SK-N-SH (cell line): ENCODE measurements around the gene EXOC2. TPM values are rescaled to one million over a fixed set of nuclear protein-coding genes. Genes with fewer than 3 reads are reported as not detected.

ENCODE experiments used
- CTCF ChIA-PET: fragments of 300-600, 350-600 bp; formaldehyde crosslinking; extraction: SDS; loops from one replicate; lab custom pipeline; 2021; lab: Yijun Ruan, JAX
- POLR2A ChIA-PET: fragments of 350-600 bp; sonication (Branson Sonifier 250); formaldehyde crosslinking; extraction: SDS; loops from one replicate; lab custom pipeline; 2020; ENCODE audit warnings: antibody characterized with exemption, inconsistent platforms; lab: Yijun Ruan, JAX
- DNase-seq: peaks from one replicate; pipeline ENCODE4 v3.0.0; 2012
- H2AFZ ChIP-seq: fragments of 200-600 bp; sonication (generic); 2 replicates; pipeline ENCODE4 v1.8.1; 2016; ENCODE audit warnings: antibody characterized with exemption, mild to moderate bottlenecking, low read depth
- H3F3A ChIP-seq: fragments of 200-600 bp; sonication (generic); replicated peaks from 2 replicates; pipeline ENCODE3; 2016; ENCODE audit warnings: antibody characterized with exemption, mild to moderate bottlenecking; ENCODE audit not compliant: insufficient read depth
- H3K27ac ChIP-seq, 2 experiments: fragments of 200-500 bp in 1 of 2; fragments of 200-600 bp in 1 of 2; sonication (Bioruptor generic) in 1 of 2; sonication (generic), shearing (Covaris generic) in 1 of 2; 2 replicates each; pipeline versions ENCODE4 v1.5.1 to v1.6.1; 2014 to 2016; ENCODE audit warnings: low read depth in 2 of 2, inconsistent platforms in 1 of 2, low read length in 1 of 2, mild to moderate bottlenecking in 1 of 2, mixed read lengths in 1 of 2
- H3K27me3 ChIP-seq: fragments of 200-600 bp; sonication (generic), shearing (Covaris generic); 2 replicates; pipeline ENCODE4 v1.6.1; 2016; ENCODE audit warnings: mixed run types; ENCODE audit not compliant: insufficient read depth
- H3K36me3 ChIP-seq, 2 experiments: fragments of 200-500 bp in 1 of 2; fragments of 200-600 bp in 1 of 2; sonication (Bioruptor generic) in 1 of 2; sonication (generic) in 1 of 2; replicated peaks in 1 of 2; 2 replicates each; pipeline versions ENCODE3 to v1.5.1; 2014 to 2016; ENCODE audit warnings: low read length in 1 of 2, mild to moderate bottlenecking in 1 of 2; ENCODE audit not compliant: insufficient read depth in 2 of 2, control insufficient read depth in 1 of 2
- H3K4me1 ChIP-seq, 2 experiments: fragments of 200-500 bp in 1 of 2; fragments of 200-600 bp in 1 of 2; sonication (Bioruptor generic) in 1 of 2; sonication (generic), shearing (Covaris generic) in 1 of 2; 2 replicates each; pipeline versions ENCODE4 v1.5.1 to v1.6.1; 2014 to 2016; ENCODE audit warnings: low read depth in 1 of 2, low read length in 1 of 2, mixed run types in 1 of 2; ENCODE audit not compliant: insufficient read depth in 2 of 2, control insufficient read depth in 1 of 2
- H3K4me2 ChIP-seq: fragments of 200-600 bp; sonication (generic), shearing (Covaris generic); 2 replicates; pipeline ENCODE4 v1.6.1; 2017; ENCODE audit warnings: mixed run types
- H3K4me3 ChIP-seq, 2 experiments: fragments of 200-500 bp in 1 of 2; fragments of 200-600 bp in 1 of 2; sonication (Bioruptor generic) in 1 of 2; sonication (generic), shearing (Covaris generic) in 1 of 2; 2 replicates each; pipeline versions ENCODE4 v1.5.1 to v1.8.1; 2014 to 2016; ENCODE audit warnings: low read depth in 2 of 2, inconsistent platforms in 1 of 2, low read length in 1 of 2, mild to moderate bottlenecking in 1 of 2, mixed read lengths in 1 of 2, moderate library complexity in 1 of 2
- H3K79me2 ChIP-seq: fragments of 200-600 bp; sonication (generic); 2 replicates; pipeline ENCODE4 v1.8.1; 2017; ENCODE audit warnings: mild to moderate bottlenecking; ENCODE audit not compliant: insufficient read depth
- H3K9ac ChIP-seq: fragments of 200-600 bp; sonication (generic); 2 replicates; pipeline ENCODE4 v1.6.1; 2017; ENCODE audit warnings: mixed run types
- H3K9me2 ChIP-seq: fragments of 200-600 bp; sonication (generic); 2 replicates; pipeline ENCODE4 v1.6.1; 2017; ENCODE audit warnings: mixed run types
- H3K9me3 ChIP-seq: fragments of 200-600 bp; sonication (generic); 2 replicates; pipeline ENCODE4 v1.6.1; 2017; ENCODE audit warnings: mixed run types, mild to moderate bottlenecking, moderate library complexity
- H4K20me1 ChIP-seq: fragments of 200-600 bp; sonication (generic); 2 replicates; pipeline ENCODE4 v1.6.1; 2017; ENCODE audit warnings: mild to moderate bottlenecking, mixed run types; ENCODE audit not compliant: insufficient read depth
- ELF1 ChIP-seq: IDR thresholded peaks from 2 replicates; pipeline ENCODE4 v1.4.0; 2012
- FOXJ3 ChIP-seq: sonication (generic); formaldehyde crosslinking; IDR thresholded peaks from 2 replicates; pipeline ENCODE4 v1.5.1; 2020; ENCODE audit warnings: mild to moderate bottlenecking, missing genetic modification reagents
- JUND ChIP-seq: IDR thresholded peaks from 2 replicates; pipeline ENCODE4 v1.4.0; 2012
- NRF1 ChIP-seq: IDR thresholded peaks from 2 replicates; pipeline ENCODE4 v1.6.1; 2012; ENCODE audit warnings: low read depth, mild to moderate bottlenecking, low read length
- YY1 ChIP-seq: IDR thresholded peaks from 2 replicates; pipeline ENCODE4 v1.4.0; 2012; ENCODE audit warnings: low read depth, mild to moderate bottlenecking
- polyA plus RNA-seq, 3 experiments: library from polyadenylated mRNA; depleted of rRNA; stranded (reverse); fragments of >200 nt; gene quantifications; 2 replicates each; pipeline ENCODE4 v1.2.3, GENCODE V29; 2012
- TF ChIP-seq, protein P1 (sequence below): IDR thresholded peaks from 2 replicates; pipeline ENCODE4 v1.4.0; 2012; ENCODE audit warnings: low read depth, borderline replicate concordance
- TF ChIP-seq, protein P2 (sequence below): IDR thresholded peaks from 2 replicates; pipeline ENCODE4; 2012
- TF ChIP-seq, protein P3 (sequence below): IDR thresholded peaks from 2 replicates; pipeline ENCODE4 v1.4.0; 2012; ENCODE audit warnings: low read depth, borderline replicate concordance

Gene EXOC2
- polyA plus RNA-seq, 1 of the 3 experiments (the other 2 are of a cell fraction) = 10.6 TPM

DNA sequence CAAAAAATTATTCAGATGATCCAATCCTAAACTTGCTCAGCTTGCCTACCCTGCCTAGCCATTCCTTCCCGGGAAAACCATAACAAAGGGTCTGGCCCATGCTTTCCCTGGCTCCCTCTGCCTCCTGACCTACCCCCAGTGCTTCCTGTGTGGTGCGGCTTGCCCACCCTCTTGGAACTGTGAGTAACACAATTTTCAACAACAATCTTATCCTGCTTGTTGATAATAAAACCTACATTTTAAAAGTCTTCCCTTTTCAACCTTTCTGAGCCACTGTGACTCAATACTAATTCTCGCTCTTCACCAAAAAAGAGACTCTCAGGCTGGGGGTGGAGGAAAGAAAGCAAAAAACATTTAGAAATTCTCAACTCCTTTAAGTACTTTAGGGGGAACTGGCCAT is 18.0 kb downstream of the EXOC2 start (continued):
- TF ChIP-seq, protein P1, sequence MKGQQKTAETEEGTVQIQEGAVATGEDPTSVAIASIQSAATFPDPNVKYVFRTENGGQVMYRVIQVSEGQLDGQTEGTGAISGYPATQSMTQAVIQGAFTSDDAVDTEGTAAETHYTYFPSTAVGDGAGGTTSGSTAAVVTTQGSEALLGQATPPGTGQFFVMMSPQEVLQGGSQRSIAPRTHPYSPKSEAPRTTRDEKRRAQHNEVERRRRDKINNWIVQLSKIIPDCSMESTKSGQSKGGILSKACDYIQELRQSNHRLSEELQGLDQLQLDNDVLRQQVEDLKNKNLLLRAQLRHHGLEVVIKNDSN = no peak
- TF ChIP-seq FOXJ3 (CRISPR knock-in tag) (no peak), JUND (no peak)

DNA sequence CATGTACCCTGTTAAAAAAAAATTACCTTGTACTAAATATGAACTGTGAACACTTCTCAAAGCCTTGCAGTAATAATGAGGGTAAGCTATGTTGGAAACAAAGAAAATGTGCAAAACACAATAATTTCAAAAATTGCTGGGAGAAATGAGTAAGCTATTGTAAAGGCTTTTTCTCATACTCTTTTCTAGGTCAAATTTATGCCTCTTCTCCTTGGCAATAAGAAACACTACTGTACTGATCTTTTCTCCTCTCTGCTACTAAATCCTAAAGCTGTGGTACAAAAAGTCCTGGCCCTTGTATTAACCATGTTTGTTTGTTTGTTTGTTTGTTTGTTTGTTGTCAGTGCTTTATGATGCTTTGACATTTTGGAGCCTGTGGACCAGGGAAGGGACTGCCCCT is 18.5 kb downstream of the EXOC2 start:
- H3K4me2 ChIP-seq = no peak overlapping the region

More for the DNA sequence above, 18.5 kb downstream of the EXOC2 start:
- H3K27me3 ChIP-seq = no peaks in the 10 kb centered on the region
- TF ChIP-seq YY1 = no peak
- no peak for TF ChIP-seq NRF1
- TF ChIP-seq, protein P2, sequence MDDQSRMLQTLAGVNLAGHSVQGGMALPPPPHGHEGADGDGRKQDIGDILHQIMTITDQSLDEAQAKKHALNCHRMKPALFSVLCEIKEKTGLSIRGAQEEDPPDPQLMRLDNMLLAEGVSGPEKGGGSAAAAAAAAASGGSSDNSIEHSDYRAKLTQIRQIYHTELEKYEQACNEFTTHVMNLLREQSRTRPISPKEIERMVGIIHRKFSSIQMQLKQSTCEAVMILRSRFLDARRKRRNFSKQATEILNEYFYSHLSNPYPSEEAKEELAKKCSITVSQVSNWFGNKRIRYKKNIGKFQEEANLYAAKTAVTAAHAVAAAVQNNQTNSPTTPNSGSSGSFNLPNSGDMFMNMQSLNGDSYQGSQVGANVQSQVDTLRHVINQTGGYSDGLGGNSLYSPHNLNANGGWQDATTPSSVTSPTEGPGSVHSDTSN = no peak
- TF ChIP-seq ELF1 = no peak
- TF ChIP-seq, protein P3, sequence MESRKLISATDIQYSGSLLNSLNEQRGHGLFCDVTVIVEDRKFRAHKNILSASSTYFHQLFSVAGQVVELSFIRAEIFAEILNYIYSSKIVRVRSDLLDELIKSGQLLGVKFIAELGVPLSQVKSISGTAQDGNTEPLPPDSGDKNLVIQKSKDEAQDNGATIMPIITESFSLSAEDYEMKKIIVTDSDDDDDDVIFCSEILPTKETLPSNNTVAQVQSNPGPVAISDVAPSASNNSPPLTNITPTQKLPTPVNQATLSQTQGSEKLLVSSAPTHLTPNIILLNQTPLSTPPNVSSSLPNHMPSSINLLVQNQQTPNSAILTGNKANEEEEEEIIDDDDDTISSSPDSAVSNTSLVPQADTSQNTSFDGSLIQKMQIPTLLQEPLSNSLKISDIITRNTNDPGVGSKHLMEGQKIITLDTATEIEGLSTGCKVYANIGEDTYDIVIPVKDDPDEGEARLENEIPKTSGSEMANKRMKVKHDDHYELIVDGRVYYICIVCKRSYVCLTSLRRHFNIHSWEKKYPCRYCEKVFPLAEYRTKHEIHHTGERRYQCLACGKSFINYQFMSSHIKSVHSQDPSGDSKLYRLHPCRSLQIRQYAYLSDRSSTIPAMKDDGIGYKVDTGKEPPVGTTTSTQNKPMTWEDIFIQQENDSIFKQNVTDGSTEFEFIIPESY = no peak
- TF ChIP-seq, protein P1 = no peak
- H3K4me3 ChIP-seq = no peak overlapping the region
- no peaks in the 10 kb centered on the region for H3K4me1 ChIP-seq
- no peak for DNase-seq
- H3F3A ChIP-seq = peaks cover 3% of the 10 kb centered on the region
- H2AFZ ChIP-seq = no peak overlapping the region
- H3K36me3 ChIP-seq = peaks cover 0 to 4% of the 10 kb centered on the region in 2 experiments
- H3K9me2 ChIP-seq = no peaks in the 10 kb centered on the region
- peaks cover 42% of the 10 kb centered on the region for H3K79me2 ChIP-seq
- H3K9me3 ChIP-seq = no peaks in the 10 kb centered on the region
- 0 out of 2 replicates have a peak, but pooled peaks cover 5% of the 10 kb centered on the region for H4K20me1 ChIP-seq
- H3K27ac ChIP-seq = no peak overlapping the region
- POLR2A ChIA-PET = no interaction called here
- no peak overlapping the region for H3K9ac ChIP-seq
- CTCF ChIA-PET = interaction anchor here (0.6 kb wide), 1 partner anchor 48 kb away, joined by 3 read pairs; no protein-coding TSS in a partner anchor
